ENCODE measurements around the gene PSRC1.

- TF ChIP-seq CTCF (IDR thresholded peaks at IDR 0.05) (no peak), POLR2A (IDR thresholded peaks at IDR 0.05) (no peak)
Measured at GRCh38 chr1:109331113-109331512, 48.2 kb upstream of the PSRC1 start.
